ENCODE data around the gene LMBRD1. TPM values are rescaled to one million over a fixed set of nuclear protein-coding genes. Genes with fewer than 3 reads are reported as not detected.

LMBRD1 gene
- total and polyA plus RNA-seq, 12 donors = 35.6 to 63.8 (median 46.5) TPM

DNA sequence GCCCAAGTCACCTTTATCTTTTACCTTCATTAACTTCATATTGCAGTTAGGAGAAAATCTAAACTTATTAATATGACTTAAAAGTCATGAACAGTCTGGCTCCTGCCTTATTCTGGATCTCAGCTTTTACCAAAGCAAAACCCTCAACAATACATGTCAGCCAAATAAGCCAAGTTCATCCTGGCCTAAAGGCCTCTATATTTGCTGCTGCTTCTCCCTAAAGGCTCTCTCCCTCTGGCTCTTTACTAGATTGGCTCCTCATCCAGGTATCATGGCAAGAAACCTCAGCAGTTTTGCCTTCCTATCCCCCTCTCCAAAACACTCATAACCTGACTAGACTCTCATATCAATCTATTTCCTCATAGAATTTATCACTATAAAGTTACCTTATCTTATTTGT lies 11.1 kb downstream of the LMBRD1 start:
- TF ChIP-seq, protein P1, sequence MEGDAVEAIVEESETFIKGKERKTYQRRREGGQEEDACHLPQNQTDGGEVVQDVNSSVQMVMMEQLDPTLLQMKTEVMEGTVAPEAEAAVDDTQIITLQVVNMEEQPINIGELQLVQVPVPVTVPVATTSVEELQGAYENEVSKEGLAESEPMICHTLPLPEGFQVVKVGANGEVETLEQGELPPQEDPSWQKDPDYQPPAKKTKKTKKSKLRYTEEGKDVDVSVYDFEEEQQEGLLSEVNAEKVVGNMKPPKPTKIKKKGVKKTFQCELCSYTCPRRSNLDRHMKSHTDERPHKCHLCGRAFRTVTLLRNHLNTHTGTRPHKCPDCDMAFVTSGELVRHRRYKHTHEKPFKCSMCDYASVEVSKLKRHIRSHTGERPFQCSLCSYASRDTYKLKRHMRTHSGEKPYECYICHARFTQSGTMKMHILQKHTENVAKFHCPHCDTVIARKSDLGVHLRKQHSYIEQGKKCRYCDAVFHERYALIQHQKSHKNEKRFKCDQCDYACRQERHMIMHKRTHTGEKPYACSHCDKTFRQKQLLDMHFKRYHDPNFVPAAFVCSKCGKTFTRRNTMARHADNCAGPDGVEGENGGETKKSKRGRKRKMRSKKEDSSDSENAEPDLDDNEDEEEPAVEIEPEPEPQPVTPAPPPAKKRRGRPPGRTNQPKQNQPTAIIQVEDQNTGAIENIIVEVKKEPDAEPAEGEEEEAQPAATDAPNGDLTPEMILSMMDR (IDR thresholded peaks at IDR 0.05) = no peak
- Histone ChIP-seq H3K27ac (no peak overlapping the region), H3K27me3 (no peaks in the 10 kb centered on the region), H3K36me3 (peaks cover 0 to 49% (median 0%) of the 10 kb centered on the region in 9 donors), H3K9me3 (no peaks in the 10 kb centered on the region), H3K4me3 (no peak overlapping the region), H3K4me1 (peaks cover 0 to 31% (median 10%) of the 10 kb centered on the region in 9 donors)
- DNase-seq (no peak), ATAC-seq (no peak)
- intact Hi-C loops (cut with DNase I) = no loop called here

- DNase-seq = no peak
- no peaks in the 10 kb centered on the region for H3K27me3 ChIP-seq
- peaks cover 0 to 51% (median 0%) of the 10 kb centered on the region in 9 donors for H3K36me3 ChIP-seq
- intact Hi-C loops (cut with DNase I) = no loop called here
- peaks cover 0 to 26% (median 10%) of the 10 kb centered on the region in 9 donors for H3K4me1 ChIP-seq
- no peaks in the 10 kb centered on the region for H3K9me3 ChIP-seq
- no peak for ATAC-seq
- WGBS, 2 donors = 52 to 68% methylated on average over 3 of the region's 3 CpGs
- H3K4me3 ChIP-seq = no peak overlapping the region
- H3K27ac ChIP-seq = no peak overlapping the region
- TF ChIP-seq, protein P1 (IDR thresholded peaks at IDR 0.05) = no peak
These were observed 12.0 kb downstream of the LMBRD1 start for GRCh38 chr6:69784595-69785377.

- Histone ChIP-seq H3K4me1 (peaks cover 0 to 26% (median 9%) of the 10 kb centered on the region in 9 donors), H3K9me3 (no peaks in the 10 kb centered on the region), H3K27me3 (no peaks in the 10 kb centered on the region), H3K4me3 (no peak overlapping the region), H3K27ac (no peak overlapping the region), H3K36me3 (peaks cover 0 to 51% (median 0%) of the 10 kb centered on the region in 9 donors)
- intact Hi-C loops (cut with DNase I) = no loop called here
- ATAC-seq (no peak), DNase-seq (no peak)
- WGBS, 2 donors = 96 to 99% methylated on average over 1 of the region's 1 CpG
- TF ChIP-seq, protein P1 (IDR thresholded peaks at IDR 0.05) = no peak
These were observed 13.7 kb downstream of the LMBRD1 start for GRCh38 chr6:69783108-69783507.

DNA sequence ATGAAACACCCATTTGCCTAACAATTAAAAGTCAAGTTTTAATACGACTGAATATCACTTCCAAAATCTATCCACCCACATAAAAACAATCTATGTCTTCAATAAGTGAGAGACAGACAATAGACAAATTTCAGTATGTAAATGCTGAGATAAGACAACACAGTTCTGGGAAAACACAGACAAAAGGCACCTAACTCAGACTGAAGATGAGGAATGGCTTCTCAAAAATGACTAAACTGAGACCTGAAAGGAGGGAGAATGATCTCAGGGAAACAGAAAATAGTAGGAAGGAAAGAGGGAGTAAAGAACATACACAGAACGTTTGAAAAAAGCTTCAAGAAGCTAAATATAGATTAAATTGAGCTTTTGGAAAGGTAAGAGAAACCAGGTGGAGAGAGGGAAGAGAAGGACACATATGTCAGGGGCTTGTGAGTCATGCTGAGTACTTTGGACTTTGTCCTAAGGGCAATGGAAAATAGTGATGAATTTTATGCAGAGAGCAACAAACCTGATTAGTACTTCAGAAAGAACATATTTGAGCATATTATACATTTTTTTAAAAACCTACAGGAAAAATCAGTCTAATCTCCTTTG lies 16.1 kb downstream of the LMBRD1 start:
- DNase-seq = no peak
- peaks cover 0 to 41% (median 0%) of the 10 kb centered on the region in 9 donors for H3K36me3 ChIP-seq
- intact Hi-C loops (cut with DNase I) = no loop called here
- 56 to 65% methylated on average over 2 of the region's 2 CpGs for WGBS, 2 donors
- ATAC-seq = no peak
- H3K9me3 ChIP-seq = no peaks in the 10 kb centered on the region
- H3K27me3 ChIP-seq = no peaks in the 10 kb centered on the region
- H3K4me3 ChIP-seq = no peak overlapping the region
- peaks cover 0 to 23% (median 9%) of the 10 kb centered on the region in 9 donors for H3K4me1 ChIP-seq
- TF ChIP-seq, protein P1 (IDR thresholded peaks at IDR 0.05) = no peak
- no peak overlapping the region for H3K27ac ChIP-seq

Measured in heart right ventricle (tissue), 16 donors.